Left ventricle myocardium inferior (tissue), 1 donor: Measurements from ENCODE around the gene PRR33. TPM values are rescaled to one million over a fixed set of nuclear protein-coding genes. Genes with fewer than 3 reads are reported as not detected.
"Not testable (repeated sequence)": the region's sequence is repeated elsewhere in the genome, so short reads cannot be mapped to it uniquely, and the experiment has no call there.

Source experiments
- DNase-seq: peaks from one replicate; pipeline ENCODE4 v3.0.0-alpha.2; 2020
- H3K27ac ChIP-seq: fragments of 200-600 bp; replicated peaks from 2 replicates; pipeline ENCODE4 v1.8.0; 2021
- H3K27me3 ChIP-seq: fragments of 200-600 bp; 2 replicates; pipeline ENCODE4 v1.8.0; 2021; ENCODE audit warnings: low read depth
- H3K36me3 ChIP-seq: fragments of 200-600 bp; 2 replicates; pipeline ENCODE4 v1.8.0; 2021
- H3K4me1 ChIP-seq: fragments of 200-600 bp; 2 replicates; pipeline ENCODE4 v1.8.0; 2021
- H3K4me3 ChIP-seq: fragments of 200-600 bp; 2 replicates; pipeline ENCODE4 v1.8.0; 2021; ENCODE audit warnings: mild to moderate bottlenecking, moderate library complexity
- H3K9me3 ChIP-seq: fragments of 200-600 bp; replicated peaks from 2 replicates; pipeline ENCODE4 v1.8.0; 2021
- CTCF ChIP-seq: fragments of 200-600 bp; IDR thresholded peaks from 2 replicates; pipeline ENCODE4 v1.8.0; 2021; ENCODE audit warnings: antibody characterized with exemption, mild to moderate bottlenecking, borderline replicate concordance
- intact Hi-C: fragments of 100-400 bp; cut with micrococcal nuclease; formaldehyde crosslinking; loops from one replicate; pipeline ENCODE4 v1.11.0; 2022
- long read RNA-seq: library from polyadenylated mRNA; unstranded; transcript quantifications from one replicate; pipeline ENCODE4 v2.0.0, GENCODE V29; 2021
- total RNA-seq: library from RNA; stranded (reverse); fragmentation: NEBNext Ultra II Directional; extraction: Animal tissue kit (Norgen Biotek cat#: 25700); gene quantifications from one replicate; pipeline ENCODE4 v1.2.1, GENCODE V29; 2021
- donor health status: DM: no; HTN: yes; CAD: no; lungs with severe emphysema.

Gene PRR33
- total RNA-seq: 2.4 TPM
- long read RNA-seq, transcript PRR33-201 (1 exons, 3,319 nt): major isoform, 9 of 17 reads
- long read RNA-seq, partial matches to known transcripts: 0 of 17 reads
- long read RNA-seq, other reads (novel, unspliced or antisense): 8 of 17 reads

GRCh38 chr11:1891831-1892115 lies at the start of gene PRR33:
Gene PRR33 (minus strand): TSS chr11:1891895. CDS start chr11:1890584, 1,311 bp downstream.
- Histone ChIP-seq H3K36me3 (peaks cover 17% of the 10 kb centered on the region), H3K4me3 (no peak within 1 kb of the TSS), H3K4me1 (peaks cover 26% of the 10 kb centered on the region), H3K27me3 (no peaks in the 10 kb centered on the region), H3K27ac (peak within 1 kb of the TSS; percentile 51), H3K9me3 (no peaks in the 10 kb centered on the region)
- no peak for DNase-seq
- TF ChIP-seq CTCF: no peak
- intact Hi-C loops: loop anchor here (10.0 kb wide), 1 partner anchor 53 kb away; the partner anchor contains the start of gene MRPL23

- H3K4me3 ChIP-seq, H3K27me3 ChIP-seq, DNase-seq, H3K9me3 ChIP-seq, H3K36me3 ChIP-seq, H3K27ac ChIP-seq: not testable (repeated sequence)
- intact Hi-C loops: loop anchor here (10.0 kb wide), 1 partner anchor 45 kb away; the partner anchor contains the start of gene PRR33
- H3K4me1 ChIP-seq: peaks cover 29% of the 10 kb centered on the region
Measured at GRCh38 chr11:1939788-1940187, 48.1 kb upstream of the PRR33 start.

GRCh38 chr11:1939006-1939625 lies 47.4 kb upstream of the PRR33 start:
- H3K27ac ChIP-seq: peak overlapping the region; percentile 73
- no peak for DNase-seq
- no peak for TF ChIP-seq CTCF
- no peaks in the 10 kb centered on the region for H3K36me3 ChIP-seq
- H3K9me3 ChIP-seq: no peaks in the 10 kb centered on the region
- intact Hi-C loops: no loop called here
- peaks cover 26% of the 10 kb centered on the region for H3K4me1 ChIP-seq
- H3K27me3 ChIP-seq: no peaks in the 10 kb centered on the region
- no peak overlapping the region for H3K4me3 ChIP-seq

GRCh38 chr11:1938343-1939005 lies 46.8 kb upstream of the PRR33 start:
- TF ChIP-seq CTCF: no peak
- no peaks in the 10 kb centered on the region for H3K9me3 ChIP-seq
- intact Hi-C loops: no loop called here
- H3K4me1 ChIP-seq: peaks cover 21% of the 10 kb centered on the region
- DNase-seq: peak; percentile 14
- no peak overlapping the region for H3K4me3 ChIP-seq
- peak overlapping the region; percentile 73 for H3K27ac ChIP-seq
- no peaks in the 10 kb centered on the region for H3K36me3 ChIP-seq
- H3K27me3 ChIP-seq: no peaks in the 10 kb centered on the region

GRCh38 chr11:1937616-1938342 lies 46.1 kb upstream of the PRR33 start:
- intact Hi-C loops: no loop called here
- Histone ChIP-seq H3K9me3 (no peaks in the 10 kb centered on the region), H3K4me1 (peaks cover 18% of the 10 kb centered on the region), H3K36me3 (no peaks in the 10 kb centered on the region), H3K27ac (peak overlapping the region; percentile 73), H3K27me3 (no peaks in the 10 kb centered on the region), H3K4me3 (no peak overlapping the region)
- no peak for TF ChIP-seq CTCF
- no peak for DNase-seq
